GM19043 (cell line): Measurements from ENCODE around the gene MUC2.

Experiments
- ATAC-seq: cut with Tn5 transposase; IDR thresholded peaks from one replicate; pipeline ENCODE4 v1.9.1; 2021; ENCODE audit warnings: low read depth; ENCODE audit not compliant: unreplicated experiment

The MUC2 gene

GRCh38 chr11:1050581-1051355, 23.9 kb upstream of the MUC2 start:
- no peak for ATAC-seq

GRCh38 chr11:1051356-1052132, 23.1 kb upstream of the MUC2 start:
- no peak for ATAC-seq

GRCh38 chr11:1052133-1053011, 22.3 kb upstream of the MUC2 start:
- no peak for ATAC-seq

GRCh38 chr11:1053121-1053901, 21.4 kb upstream of the MUC2 start:
- no peak for ATAC-seq

GRCh38 chr11:1054143-1055108, 20.2 kb upstream of the MUC2 start:
- no peak for ATAC-seq

- no peak for ATAC-seq
Observed at GRCh38 chr11:1055109-1055703, 19.5 kb upstream of the MUC2 start.

- ATAC-seq: no peak
Observed at GRCh38 chr11:1055990-1056771, 18.5 kb upstream of the MUC2 start.

- ATAC-seq: no peak
Observed at GRCh38 chr11:1057806-1058205, 16.9 kb upstream of the MUC2 start.

- no peak for ATAC-seq
Observed at GRCh38 chr11:1059759-1060158, 14.9 kb upstream of the MUC2 start.

- ATAC-seq: no peak
Observed at GRCh38 chr11:1060410-1060809, 14.3 kb upstream of the MUC2 start.

- ATAC-seq: no peak
Observed at GRCh38 chr11:1060852-1061616, 13.6 kb upstream of the MUC2 start.

- ATAC-seq: no peak
Observed at GRCh38 chr11:1062075-1062820, 12.4 kb upstream of the MUC2 start.

- ATAC-seq: no peak
Observed at GRCh38 chr11:1064167-1064566, 10.5 kb upstream of the MUC2 start.

GRCh38 chr11:1067812-1068496, 6.7 kb upstream of the MUC2 start:
- no peak for ATAC-seq

GRCh38 chr11:1069740-1070139, 4.9 kb upstream of the MUC2 start:
- ATAC-seq: no peak
